Measurements from ENCODE around the gene OR9I1. TPM values are rescaled to one million over a fixed set of nuclear protein-coding genes. Genes with fewer than 3 reads are reported as not detected.
A peak's percentile ranks its signal among the peaks of the same experiment; 100 is the strongest.

The OR9I1 gene
- total and polyA plus RNA-seq, 2 of the 13 experiments (the other 11 are each of a cell fraction or from before 2014, with no cell fraction given) = not detected

DNA sequence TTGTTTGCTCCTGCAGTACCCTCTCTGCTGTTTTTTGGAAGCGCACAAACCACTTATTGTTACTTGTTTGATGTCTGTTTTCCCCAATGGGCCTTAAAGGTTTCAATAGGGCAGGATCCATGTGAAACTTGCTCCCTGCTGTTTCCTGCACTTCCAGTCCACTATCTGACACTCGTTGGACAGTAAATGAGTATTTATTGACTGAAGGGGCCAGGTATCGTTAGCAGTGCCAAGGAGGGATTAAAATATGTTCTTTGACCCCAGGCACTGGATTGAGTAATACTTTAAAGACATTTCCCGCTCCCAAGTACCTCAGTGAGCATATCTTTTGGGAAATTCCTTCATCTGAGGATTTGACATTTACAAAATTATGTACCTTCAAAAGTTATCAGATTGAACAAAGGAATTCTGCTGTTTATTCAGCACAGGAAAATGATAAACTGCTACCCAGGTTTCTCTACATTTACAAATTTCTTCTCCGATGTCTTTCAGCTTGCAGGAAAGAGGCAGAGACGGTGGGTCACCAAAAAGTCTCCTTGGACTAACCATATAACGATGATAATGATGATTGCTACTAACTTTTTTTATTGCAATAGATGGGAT is 40.3 kb upstream of the OR9I1 start (continued):
- TF ChIP-seq, protein P1, sequence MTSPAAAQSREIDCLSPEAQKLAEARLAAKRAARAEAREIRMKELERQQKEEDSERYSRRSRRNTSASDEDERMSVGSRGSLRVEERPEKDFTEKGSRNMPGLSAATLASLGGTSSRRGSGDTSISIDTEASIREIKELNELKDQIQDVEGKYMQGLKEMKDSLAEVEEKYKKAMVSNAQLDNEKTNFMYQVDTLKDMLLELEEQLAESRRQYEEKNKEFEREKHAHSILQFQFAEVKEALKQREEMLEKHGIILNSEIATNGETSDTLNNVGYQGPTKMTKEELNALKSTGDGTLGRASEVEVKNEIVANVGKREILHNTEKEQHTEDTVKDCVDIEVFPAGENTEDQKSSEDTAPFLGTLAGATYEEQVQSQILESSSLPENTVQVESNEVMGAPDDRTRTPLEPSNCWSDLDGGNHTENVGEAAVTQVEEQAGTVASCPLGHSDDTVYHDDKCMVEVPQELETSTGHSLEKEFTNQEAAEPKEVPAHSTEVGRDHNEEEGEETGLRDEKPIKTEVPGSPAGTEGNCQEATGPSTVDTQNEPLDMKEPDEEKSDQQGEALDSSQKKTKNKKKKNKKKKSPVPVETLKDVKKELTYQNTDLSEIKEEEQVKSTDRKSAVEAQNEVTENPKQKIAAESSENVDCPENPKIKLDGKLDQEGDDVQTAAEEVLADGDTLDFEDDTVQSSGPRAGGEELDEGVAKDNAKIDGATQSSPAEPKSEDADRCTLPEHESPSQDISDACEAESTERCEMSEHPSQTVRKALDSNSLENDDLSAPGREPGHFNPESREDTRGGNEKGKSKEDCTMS (CRISPR knock-in tag; conservative IDR thresholded peaks at IDR 0.05) = no peak
- TF ChIP-seq, protein P2, sequence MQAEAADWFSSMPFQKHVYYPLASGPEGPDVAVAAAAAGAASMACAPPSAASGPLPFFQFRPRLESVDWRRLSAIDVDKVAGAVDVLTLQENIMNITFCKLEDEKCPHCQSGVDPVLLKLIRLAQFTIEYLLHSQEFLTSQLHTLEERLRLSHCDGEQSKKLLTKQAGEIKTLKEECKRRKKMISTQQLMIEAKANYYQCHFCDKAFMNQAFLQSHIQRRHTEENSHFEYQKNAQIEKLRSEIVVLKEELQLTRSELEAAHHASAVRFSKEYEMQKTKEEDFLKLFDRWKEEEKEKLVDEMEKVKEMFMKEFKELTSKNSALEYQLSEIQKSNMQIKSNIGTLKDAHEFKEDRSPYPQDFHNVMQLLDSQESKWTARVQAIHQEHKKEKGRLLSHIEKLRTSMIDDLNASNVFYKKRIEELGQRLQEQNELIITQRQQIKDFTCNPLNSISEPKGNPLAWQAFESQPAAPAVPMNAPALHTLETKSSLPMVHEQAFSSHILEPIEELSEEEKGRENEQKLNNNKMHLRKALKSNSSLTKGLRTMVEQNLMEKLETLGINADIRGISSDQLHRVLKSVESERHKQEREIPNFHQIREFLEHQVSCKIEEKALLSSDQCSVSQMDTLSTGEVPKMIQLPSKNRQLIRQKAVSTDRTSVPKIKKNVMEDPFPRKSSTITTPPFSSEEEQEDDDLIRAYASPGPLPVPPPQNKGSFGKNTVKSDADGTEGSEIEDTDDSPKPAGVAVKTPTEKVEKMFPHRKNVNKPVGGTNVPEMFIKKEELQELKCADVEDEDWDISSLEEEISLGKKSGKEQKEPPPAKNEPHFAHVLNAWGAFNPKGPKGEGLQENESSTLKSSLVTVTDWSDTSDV (CRISPR knock-in tag; IDR thresholded peaks at IDR 0.05) = no peak
- TF ChIP-seq ZZZ3 (CRISPR knock-in tag; IDR thresholded peaks at IDR 0.05; ENCODE audit: borderline replicate concordance) (no peak), ZNF83 (CRISPR knock-in tag; IDR thresholded peaks at IDR 0.05; ENCODE audit: borderline replicate concordance) (no peak), FOXK1 (CRISPR knock-in tag; IDR thresholded peaks at IDR 0.05; ENCODE audit: borderline replicate concordance, low read depth) (no peak), ZBTB20 (CRISPR knock-in tag; IDR thresholded peaks at IDR 0.05; ENCODE audit: borderline replicate concordance, low read depth) (no peak), DNMT1 (CRISPR knock-in tag; IDR thresholded peaks at IDR 0.05) (no peak), ASH2L (IDR thresholded peaks at IDR 0.05; ENCODE audit: insufficient read length, low read depth, low read length) (peak; percentile 29), ZNF180 (CRISPR knock-in tag; IDR thresholded peaks at IDR 0.05; ENCODE audit: borderline replicate concordance, low read depth) (no peak), ZNF367 (CRISPR knock-in tag; IDR thresholded peaks at IDR 0.05; ENCODE audit: borderline replicate concordance) (no peak), ZNF230 (CRISPR knock-in tag; IDR thresholded peaks at IDR 0.05) (no peak), ZNF749 (CRISPR knock-in tag; IDR thresholded peaks at IDR 0.05; ENCODE audit: borderline replicate concordance) (no peak), TCF12 (IDR thresholded peaks at IDR 0.05) (no peak), TCF12 (CRISPR knock-in tag; IDR thresholded peaks at IDR 0.05) (no peak), KLF13 (CRISPR knock-in tag; IDR thresholded peaks at IDR 0.05) (no peak), SAP130 (CRISPR knock-in tag; IDR thresholded peaks at IDR 0.05; ENCODE audit: low read depth) (peak; percentile 58; the same call in 1 of the 2 replicates), NCOA1 (CRISPR knock-in tag; IDR thresholded peaks at IDR 0.05) (peak; percentile 90)
- TF ChIP-seq, protein P3, sequence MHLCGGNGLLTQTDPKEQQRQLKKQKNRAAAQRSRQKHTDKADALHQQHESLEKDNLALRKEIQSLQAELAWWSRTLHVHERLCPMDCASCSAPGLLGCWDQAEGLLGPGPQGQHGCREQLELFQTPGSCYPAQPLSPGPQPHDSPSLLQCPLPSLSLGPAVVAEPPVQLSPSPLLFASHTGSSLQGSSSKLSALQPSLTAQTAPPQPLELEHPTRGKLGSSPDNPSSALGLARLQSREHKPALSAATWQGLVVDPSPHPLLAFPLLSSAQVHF (CRISPR knock-in tag; IDR thresholded peaks at IDR 0.05) = no peak
- TF ChIP-seq, protein P4, sequence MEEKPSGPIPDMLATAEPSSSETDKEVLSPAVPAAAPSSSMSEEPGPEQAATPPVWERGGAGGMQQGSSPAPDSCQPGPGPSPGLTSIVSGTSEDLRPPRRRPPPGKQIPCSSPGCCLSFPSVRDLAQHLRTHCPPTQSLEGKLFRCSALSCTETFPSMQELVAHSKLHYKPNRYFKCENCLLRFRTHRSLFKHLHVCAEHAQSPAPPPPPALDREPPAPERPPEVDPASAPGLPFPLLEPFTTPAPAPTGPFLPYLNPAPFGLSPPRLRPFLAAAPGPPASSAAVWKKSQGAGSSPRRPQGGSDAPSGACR (CRISPR knock-in tag; IDR thresholded peaks at IDR 0.05) = peak; percentile 85; the same call in 1 of the 2 replicates
- TF ChIP-seq, protein P5, sequence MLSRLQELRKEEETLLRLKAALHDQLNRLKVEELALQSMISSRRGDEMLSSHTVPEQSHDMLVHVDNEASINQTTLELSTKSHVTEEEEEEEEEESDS (CRISPR knock-in tag; IDR thresholded peaks at IDR 0.05; ENCODE audit: borderline replicate concordance) = no peak
- TF ChIP-seq, protein P6, sequence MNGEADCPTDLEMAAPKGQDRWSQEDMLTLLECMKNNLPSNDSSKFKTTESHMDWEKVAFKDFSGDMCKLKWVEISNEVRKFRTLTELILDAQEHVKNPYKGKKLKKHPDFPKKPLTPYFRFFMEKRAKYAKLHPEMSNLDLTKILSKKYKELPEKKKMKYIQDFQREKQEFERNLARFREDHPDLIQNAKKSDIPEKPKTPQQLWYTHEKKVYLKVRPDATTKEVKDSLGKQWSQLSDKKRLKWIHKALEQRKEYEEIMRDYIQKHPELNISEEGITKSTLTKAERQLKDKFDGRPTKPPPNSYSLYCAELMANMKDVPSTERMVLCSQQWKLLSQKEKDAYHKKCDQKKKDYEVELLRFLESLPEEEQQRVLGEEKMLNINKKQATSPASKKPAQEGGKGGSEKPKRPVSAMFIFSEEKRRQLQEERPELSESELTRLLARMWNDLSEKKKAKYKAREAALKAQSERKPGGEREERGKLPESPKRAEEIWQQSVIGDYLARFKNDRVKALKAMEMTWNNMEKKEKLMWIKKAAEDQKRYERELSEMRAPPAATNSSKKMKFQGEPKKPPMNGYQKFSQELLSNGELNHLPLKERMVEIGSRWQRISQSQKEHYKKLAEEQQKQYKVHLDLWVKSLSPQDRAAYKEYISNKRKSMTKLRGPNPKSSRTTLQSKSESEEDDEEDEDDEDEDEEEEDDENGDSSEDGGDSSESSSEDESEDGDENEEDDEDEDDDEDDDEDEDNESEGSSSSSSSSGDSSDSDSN (CRISPR knock-in tag; IDR thresholded peaks at IDR 0.05) = peak; percentile 38; the same call in 1 of the 2 replicates
